PFSK-1 (cell line): ENCODE measurements around the gene SIGLEC15.

Experiments
- FOXP2 ChIP-seq: optimal IDR thresholded peaks from 2 replicates; pipeline ENCODE3; 2011; ENCODE audit warnings: borderline replicate concordance, control low read depth, inconsistent platforms; ENCODE audit not compliant: insufficient read depth; ENCODE audit errors: extremely low read length, extremely low read depth
- POLR2AphosphoS5 ChIP-seq: IDR thresholded peaks from 2 replicates; pipeline ENCODE4 v1.6.1; 2012; ENCODE audit warnings: low read depth, mild to moderate bottlenecking, control low read depth, low read length, moderate library complexity
- REST ChIP-seq, 2 experiments: IDR thresholded peaks; 2 replicates each; pipeline versions ENCODE4 v1.6.1 to v1.8.0; 2011 to 2012; ENCODE audit warnings: low read depth in 2 of 2, low read length in 2 of 2, control low read depth in 1 of 2, inconsistent platforms in 1 of 2, mild to moderate bottlenecking in 1 of 2, moderate library complexity in 1 of 2; ENCODE audit not compliant: insufficient read depth in 1 of 2
- SIN3A ChIP-seq: IDR thresholded peaks from 2 replicates; pipeline ENCODE4 v1.6.1; 2012; ENCODE audit warnings: mild to moderate bottlenecking, low read length, moderate library complexity, borderline replicate concordance; ENCODE audit not compliant: insufficient read depth
- TAF1 ChIP-seq: IDR thresholded peaks from 2 replicates; pipeline ENCODE4 v1.6.1; 2012; ENCODE audit warnings: low read length, control low read depth, borderline replicate concordance; ENCODE audit not compliant: insufficient read depth

SIGLEC15 gene

GRCh38 chr18:45838302-45839070 lies 13.0 kb downstream of the SIGLEC15 start:
- TF ChIP-seq REST (IDR thresholded peaks at IDR 0.05; ENCODE audit: insufficient read depth in 1 of 2, low read depth in 2 of 2, low read length in 2 of 2): no peak
- TF ChIP-seq SIN3A: no peak
- TF ChIP-seq POLR2AphosphoS5: no peak
- no peak for TF ChIP-seq FOXP2
- TF ChIP-seq TAF1: no peak

GRCh38 chr18:45839414-45840395 lies 14.2 kb downstream of the SIGLEC15 start:
- TF ChIP-seq POLR2AphosphoS5: no peak
- TF ChIP-seq SIN3A: no peak
- no peak for TF ChIP-seq TAF1
- TF ChIP-seq REST (IDR thresholded peaks at IDR 0.05; ENCODE audit: insufficient read depth in 1 of 2, low read depth in 2 of 2, low read length in 2 of 2): no peak
- TF ChIP-seq FOXP2: no peak

- no peak for TF ChIP-seq TAF1
- TF ChIP-seq SIN3A: no peak
- no peak for TF ChIP-seq FOXP2
- no peak for TF ChIP-seq POLR2AphosphoS5
- no peak for TF ChIP-seq REST (IDR thresholded peaks at IDR 0.05; ENCODE audit: insufficient read depth in 1 of 2, low read depth in 2 of 2, low read length in 2 of 2)
Observed at GRCh38 chr18:45841060-45841764, 15.7 kb downstream of the SIGLEC15 start.

- TF ChIP-seq REST (IDR thresholded peaks at IDR 0.05; ENCODE audit: insufficient read depth in 1 of 2, low read depth in 2 of 2, low read length in 2 of 2): no peak
Observed at GRCh38 chr18:45841765-45842442, 16.4 kb downstream of the SIGLEC15 start.
